Measurements from ENCODE around the gene ZRANB2. TPM values are rescaled to one million over a fixed set of nuclear protein-coding genes. Genes with fewer than 3 reads are reported as not detected.

The ZRANB2 gene
- polyA plus RNA-seq, 2 of the 4 experiments (the other 2 are of a cell fraction), result 47.9 to 87.6 TPM

GRCh38 chr1:71033136-71033535 is 47.7 kb downstream of the ZRANB2 start:
- ATAC-seq (no peak), DNase-seq (ENCODE audit: low read depth in 1 of 2, low spot score in 1 of 2) (no peak), FAIRE-seq (no peak)
- Histone ChIP-seq H3K4me3 (no peak overlapping the region), H3K4me1 (no peaks in the 10 kb centered on the region), H3K9me3 (no peaks in the 10 kb centered on the region), H3K4me2 (no peak overlapping the region), H3K27ac (no peak overlapping the region)
- TF ChIP-seq ZSCAN20 (CRISPR knock-in tag; IDR thresholded peaks at IDR 0.05) (no peak), RCOR1 (IDR thresholded peaks at IDR 0.05; ENCODE audit: low read depth, low read length) (no peak), JUN (IDR thresholded peaks at IDR 0.05) (no peak), NFE2L2 (conservative IDR thresholded peaks at IDR 0.05; ENCODE audit: low read length) (no peak), KDM1A (IDR thresholded peaks at IDR 0.05; ENCODE audit: low read depth) (no peak), POLR2A (IDR thresholded peaks at IDR 0.05; ENCODE audit: low read length) (no peak), CHD4 (IDR thresholded peaks at IDR 0.05; ENCODE audit: borderline replicate concordance) (no peak), HOXA7 (CRISPR knock-in tag; IDR thresholded peaks at IDR 0.05) (no peak), EP300 (IDR thresholded peaks at IDR 0.05) (no peak)
- POLR2A ChIA-PET, result no interaction called here
- CTCF ChIA-PET, result no interaction called here
- WGBS (ENCODE audit: missing lambda C conversion rate), result 11% methylated on average over 1 of the region's 1 CpG

DNA sequence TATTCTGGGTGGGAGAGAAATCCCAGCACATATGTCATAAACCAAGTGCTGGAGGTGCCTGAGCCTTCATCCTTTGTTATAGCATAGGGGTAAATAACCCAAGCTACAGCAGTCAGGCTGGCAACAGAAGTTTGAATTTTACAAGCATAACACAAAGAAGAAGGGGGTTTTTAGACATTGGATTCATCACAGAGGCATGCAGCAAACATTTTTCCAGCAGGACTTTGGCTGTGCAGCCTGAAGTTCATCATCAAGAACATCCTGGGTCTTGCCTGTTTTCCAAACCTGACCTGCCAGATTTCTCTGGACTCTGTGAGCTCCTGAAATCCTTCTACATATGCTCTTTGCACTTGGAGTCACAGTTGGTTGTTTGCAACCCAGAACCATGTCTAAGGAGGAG is 49.4 kb downstream of the ZRANB2 start:
- FAIRE-seq (no peak), ATAC-seq (no peak), DNase-seq (ENCODE audit: low read depth in 1 of 2, low spot score in 1 of 2) (no peak)
- Histone ChIP-seq H3K27ac (no peak overlapping the region), H3K4me3 (no peak overlapping the region), H3K4me2 (no peak overlapping the region), H3K9me3 (no peaks in the 10 kb centered on the region), H3K4me1 (no peaks in the 10 kb centered on the region)
- POLR2A ChIA-PET, result no interaction called here
- CTCF ChIA-PET, result no interaction called here
- TF ChIP-seq POLR2A (IDR thresholded peaks at IDR 0.05; ENCODE audit: low read length), result no peak
- TF ChIP-seq, protein P1, sequence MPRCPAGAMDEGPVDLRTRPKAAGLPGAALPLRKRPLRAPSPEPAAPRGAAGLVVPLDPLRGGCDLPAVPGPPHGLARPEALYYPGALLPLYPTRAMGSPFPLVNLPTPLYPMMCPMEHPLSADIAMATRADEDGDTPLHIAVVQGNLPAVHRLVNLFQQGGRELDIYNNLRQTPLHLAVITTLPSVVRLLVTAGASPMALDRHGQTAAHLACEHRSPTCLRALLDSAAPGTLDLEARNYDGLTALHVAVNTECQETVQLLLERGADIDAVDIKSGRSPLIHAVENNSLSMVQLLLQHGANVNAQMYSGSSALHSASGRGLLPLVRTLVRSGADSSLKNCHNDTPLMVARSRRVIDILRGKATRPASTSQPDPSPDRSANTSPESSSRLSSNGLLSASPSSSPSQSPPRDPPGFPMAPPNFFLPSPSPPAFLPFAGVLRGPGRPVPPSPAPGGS (IDR thresholded peaks at IDR 0.05), result no peak
- no peak for TF ChIP-seq HOXB5 (CRISPR knock-in tag; IDR thresholded peaks at IDR 0.05)
- TF ChIP-seq CEBPB (IDR thresholded peaks at IDR 0.05), result no peak
- TF ChIP-seq RARB (CRISPR knock-in tag; IDR thresholded peaks at IDR 0.05), result no peak
- TF ChIP-seq GATA3 (IDR thresholded peaks at IDR 0.05; ENCODE audit: borderline replicate concordance), result no peak
- TF ChIP-seq E2F6 (IDR thresholded peaks at IDR 0.05; ENCODE audit: borderline replicate concordance, low read depth), result no peak
- no peak for TF ChIP-seq RCOR1 (IDR thresholded peaks at IDR 0.05; ENCODE audit: low read depth, low read length)
- TF ChIP-seq ZFP36 (IDR thresholded peaks at IDR 0.05; ENCODE audit: borderline replicate concordance, partially characterized antibody), result no peak
- no peak for TF ChIP-seq NR3C1 (IDR thresholded peaks at IDR 0.05)
- no peak for TF ChIP-seq ZSCAN20 (CRISPR knock-in tag; IDR thresholded peaks at IDR 0.05)
- no peak for TF ChIP-seq ATOH8 (CRISPR knock-in tag; IDR thresholded peaks at IDR 0.05; ENCODE audit: low read depth)
- no peak for TF ChIP-seq RNF2 (IDR thresholded peaks at IDR 0.05; ENCODE audit: borderline replicate concordance, low read depth)
- TF ChIP-seq PHF8 (IDR thresholded peaks at IDR 0.05; ENCODE audit: borderline replicate concordance, low read depth), result no peak
- TF ChIP-seq, protein P2, sequence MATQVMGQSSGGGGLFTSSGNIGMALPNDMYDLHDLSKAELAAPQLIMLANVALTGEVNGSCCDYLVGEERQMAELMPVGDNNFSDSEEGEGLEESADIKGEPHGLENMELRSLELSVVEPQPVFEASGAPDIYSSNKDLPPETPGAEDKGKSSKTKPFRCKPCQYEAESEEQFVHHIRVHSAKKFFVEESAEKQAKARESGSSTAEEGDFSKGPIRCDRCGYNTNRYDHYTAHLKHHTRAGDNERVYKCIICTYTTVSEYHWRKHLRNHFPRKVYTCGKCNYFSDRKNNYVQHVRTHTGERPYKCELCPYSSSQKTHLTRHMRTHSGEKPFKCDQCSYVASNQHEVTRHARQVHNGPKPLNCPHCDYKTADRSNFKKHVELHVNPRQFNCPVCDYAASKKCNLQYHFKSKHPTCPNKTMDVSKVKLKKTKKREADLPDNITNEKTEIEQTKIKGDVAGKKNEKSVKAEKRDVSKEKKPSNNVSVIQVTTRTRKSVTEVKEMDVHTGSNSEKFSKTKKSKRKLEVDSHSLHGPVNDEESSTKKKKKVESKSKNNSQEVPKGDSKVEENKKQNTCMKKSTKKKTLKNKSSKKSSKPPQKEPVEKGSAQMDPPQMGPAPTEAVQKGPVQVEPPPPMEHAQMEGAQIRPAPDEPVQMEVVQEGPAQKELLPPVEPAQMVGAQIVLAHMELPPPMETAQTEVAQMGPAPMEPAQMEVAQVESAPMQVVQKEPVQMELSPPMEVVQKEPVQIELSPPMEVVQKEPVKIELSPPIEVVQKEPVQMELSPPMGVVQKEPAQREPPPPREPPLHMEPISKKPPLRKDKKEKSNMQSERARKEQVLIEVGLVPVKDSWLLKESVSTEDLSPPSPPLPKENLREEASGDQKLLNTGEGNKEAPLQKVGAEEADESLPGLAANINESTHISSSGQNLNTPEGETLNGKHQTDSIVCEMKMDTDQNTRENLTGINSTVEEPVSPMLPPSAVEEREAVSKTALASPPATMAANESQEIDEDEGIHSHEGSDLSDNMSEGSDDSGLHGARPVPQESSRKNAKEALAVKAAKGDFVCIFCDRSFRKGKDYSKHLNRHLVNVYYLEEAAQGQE (IDR thresholded peaks at IDR 0.05), result no peak
- TF ChIP-seq MYC (IDR thresholded peaks at IDR 0.05; ENCODE audit: borderline replicate concordance, low read length), result no peak
- no peak for TF ChIP-seq ESRRA (IDR thresholded peaks at IDR 0.05; ENCODE audit: borderline replicate concordance, low read length)
- TF ChIP-seq MAZ (IDR thresholded peaks at IDR 0.05; ENCODE audit: borderline replicate concordance, low read depth, low read length), result no peak
